ENCODE measurements around the gene ABCC1.

The ABCC1 gene

GRCh38 chr16:16133943-16134604 is 184.7 kb downstream of the ABCC1 start:
- Histone ChIP-seq H3K79me2 (ENCODE audit: insufficient read depth, low read length) (no peaks in the 10 kb centered on the region), H3K27ac (ENCODE audit: low read length) (no peak overlapping the region), H3K27me3 (ENCODE audit: insufficient read depth, low read length, poor library complexity) (no peaks in the 10 kb centered on the region), H2AFZ (ENCODE audit: low read depth, low read length) (no peak overlapping the region), H3K4me2 (ENCODE audit: insufficient read depth, low read length) (no peak overlapping the region), H3K4me1 (ENCODE audit: insufficient read depth, low read length) (no peaks in the 10 kb centered on the region), H3K9ac (ENCODE audit: low read depth, low read length) (no peak overlapping the region), H3K36me3 (ENCODE audit: insufficient read depth, low read length) (peaks cover 86% of the 10 kb centered on the region), H3K4me3 (ENCODE audit: low read depth in 1 of 2, low read length in 2 of 2) (no peak overlapping the region), H4K20me1 (ENCODE audit: insufficient read depth, low read length) (no peaks in the 10 kb centered on the region), H3K9me3 (ENCODE audit: insufficient read depth, low read length, severe bottlenecking) (no peaks in the 10 kb centered on the region)
- ATAC-seq (ENCODE audit: insufficient read depth, low read depth) (no peak), DNase-seq (no peak)
- TF ChIP-seq, protein P1, sequence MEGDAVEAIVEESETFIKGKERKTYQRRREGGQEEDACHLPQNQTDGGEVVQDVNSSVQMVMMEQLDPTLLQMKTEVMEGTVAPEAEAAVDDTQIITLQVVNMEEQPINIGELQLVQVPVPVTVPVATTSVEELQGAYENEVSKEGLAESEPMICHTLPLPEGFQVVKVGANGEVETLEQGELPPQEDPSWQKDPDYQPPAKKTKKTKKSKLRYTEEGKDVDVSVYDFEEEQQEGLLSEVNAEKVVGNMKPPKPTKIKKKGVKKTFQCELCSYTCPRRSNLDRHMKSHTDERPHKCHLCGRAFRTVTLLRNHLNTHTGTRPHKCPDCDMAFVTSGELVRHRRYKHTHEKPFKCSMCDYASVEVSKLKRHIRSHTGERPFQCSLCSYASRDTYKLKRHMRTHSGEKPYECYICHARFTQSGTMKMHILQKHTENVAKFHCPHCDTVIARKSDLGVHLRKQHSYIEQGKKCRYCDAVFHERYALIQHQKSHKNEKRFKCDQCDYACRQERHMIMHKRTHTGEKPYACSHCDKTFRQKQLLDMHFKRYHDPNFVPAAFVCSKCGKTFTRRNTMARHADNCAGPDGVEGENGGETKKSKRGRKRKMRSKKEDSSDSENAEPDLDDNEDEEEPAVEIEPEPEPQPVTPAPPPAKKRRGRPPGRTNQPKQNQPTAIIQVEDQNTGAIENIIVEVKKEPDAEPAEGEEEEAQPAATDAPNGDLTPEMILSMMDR (IDR thresholded peaks at IDR 0.05; ENCODE audit: borderline replicate concordance, extremely low read depth, low read length, poor library complexity, severe bottlenecking), result no peak
- no peak for TF ChIP-seq EZH2 (IDR thresholded peaks at IDR 0.05; ENCODE audit: borderline replicate concordance, low read depth, low read length, severe bottlenecking)

GRCh38 chr16:16136588-16136987 is 187.2 kb downstream of the ABCC1 start:
- no peak overlapping the region for H3K27ac ChIP-seq (ENCODE audit: low read length)
- DNase-seq (no peak), ATAC-seq (ENCODE audit: insufficient read depth, low read depth) (no peak)
- no peak overlapping the region for H3K9ac ChIP-seq (ENCODE audit: low read depth, low read length)
- TF ChIP-seq, protein P1 (IDR thresholded peaks at IDR 0.05; ENCODE audit: borderline replicate concordance, extremely low read depth, low read length, poor library complexity, severe bottlenecking), result no peak
- no peak for TF ChIP-seq EZH2 (IDR thresholded peaks at IDR 0.05; ENCODE audit: borderline replicate concordance, low read depth, low read length, severe bottlenecking)
- no peaks in the 10 kb centered on the region for H3K9me3 ChIP-seq (ENCODE audit: insufficient read depth, low read length, severe bottlenecking)
- H3K27me3 ChIP-seq (ENCODE audit: insufficient read depth, low read length, poor library complexity), result no peaks in the 10 kb centered on the region
- no peak overlapping the region for H3K4me2 ChIP-seq (ENCODE audit: insufficient read depth, low read length)
- H3K36me3 ChIP-seq (ENCODE audit: insufficient read depth, low read length), result peaks cover 91% of the 10 kb centered on the region
- no peaks in the 10 kb centered on the region for H3K4me1 ChIP-seq (ENCODE audit: insufficient read depth, low read length)
- H2AFZ ChIP-seq (ENCODE audit: low read depth, low read length), result no peak overlapping the region
- H4K20me1 ChIP-seq (ENCODE audit: insufficient read depth, low read length), result no peaks in the 10 kb centered on the region
- H3K4me3 ChIP-seq (ENCODE audit: low read depth in 1 of 2, low read length in 2 of 2), result no peak overlapping the region
- H3K79me2 ChIP-seq (ENCODE audit: insufficient read depth, low read length), result no peaks in the 10 kb centered on the region

DNA sequence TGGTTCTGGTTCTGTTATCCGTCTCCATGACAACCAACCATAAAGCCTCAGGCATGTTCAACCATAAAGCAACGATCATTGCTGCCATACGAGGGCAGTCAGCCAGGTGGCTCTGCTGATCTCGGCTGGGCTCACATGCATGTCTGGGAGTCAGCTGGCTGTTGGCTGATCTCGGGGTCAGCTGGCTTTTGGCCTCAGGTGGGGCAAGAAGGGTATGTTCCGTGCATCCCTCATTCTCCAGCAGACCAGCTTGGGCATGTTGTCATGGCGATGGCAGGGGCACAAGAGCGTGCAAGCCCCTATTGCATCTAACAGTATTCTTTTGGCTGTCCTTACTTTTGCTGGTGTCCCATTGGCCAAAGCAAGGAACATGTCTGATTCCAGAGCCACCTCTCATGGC is 187.7 kb downstream of the ABCC1 start:
- Histone ChIP-seq H3K36me3 (ENCODE audit: insufficient read depth, low read length) (peaks cover 88% of the 10 kb centered on the region), H4K20me1 (ENCODE audit: insufficient read depth, low read length) (no peaks in the 10 kb centered on the region), H2AFZ (ENCODE audit: low read depth, low read length) (no peak overlapping the region), H3K9me3 (ENCODE audit: insufficient read depth, low read length, severe bottlenecking) (no peaks in the 10 kb centered on the region), H3K27me3 (ENCODE audit: insufficient read depth, low read length, poor library complexity) (no peaks in the 10 kb centered on the region), H3K4me2 (ENCODE audit: insufficient read depth, low read length) (no peak overlapping the region), H3K4me1 (ENCODE audit: insufficient read depth, low read length) (no peaks in the 10 kb centered on the region), H3K79me2 (ENCODE audit: insufficient read depth, low read length) (no peaks in the 10 kb centered on the region), H3K9ac (ENCODE audit: low read depth, low read length) (no peak overlapping the region), H3K4me3 (ENCODE audit: low read depth in 1 of 2, low read length in 2 of 2) (no peak overlapping the region), H3K27ac (ENCODE audit: low read length) (no peak overlapping the region)
- ATAC-seq (ENCODE audit: insufficient read depth, low read depth) (no peak), DNase-seq (no peak)
- TF ChIP-seq, protein P1 (IDR thresholded peaks at IDR 0.05; ENCODE audit: borderline replicate concordance, extremely low read depth, low read length, poor library complexity, severe bottlenecking), result no peak
- TF ChIP-seq EZH2 (IDR thresholded peaks at IDR 0.05; ENCODE audit: borderline replicate concordance, low read depth, low read length, severe bottlenecking), result no peak

Measured in DND-41 (cell line).